HepG2 (cell line): Measurements from ENCODE around the gene ZNRF3. TPM values are rescaled to one million over a fixed set of nuclear protein-coding genes. Genes with fewer than 3 reads are reported as not detected.

Experiments
- ATF2 ChIP-seq: sonication (generic); formaldehyde crosslinking; IDR thresholded peaks from 2 replicates; pipeline ENCODE4 v1.4.0; 2020; ENCODE audit warnings: missing genetic modification reagents
- GABPB1 ChIP-seq: IDR thresholded peaks from 2 replicates; pipeline ENCODE4 v1.6.1; 2016; ENCODE audit warnings: mild to moderate bottlenecking, missing genetic modification reagents, moderate library complexity, missing compliant biosample characterization
- HMGA1 ChIP-seq: sonication (generic); formaldehyde crosslinking; conservative IDR thresholded peaks from 2 replicates; pipeline ENCODE4 v1.4.0; 2020; ENCODE audit warnings: missing genetic modification reagents
- JUN ChIP-seq: sonication (generic); formaldehyde crosslinking; IDR thresholded peaks from 2 replicates; pipeline ENCODE4 v1.4.0; 2020; ENCODE audit warnings: mild to moderate bottlenecking, missing genetic modification reagents
- KDM6A ChIP-seq: IDR thresholded peaks from 2 replicates; pipeline ENCODE4 v1.6.1; 2016; ENCODE audit warnings: low read depth
- NAIF1 ChIP-seq: sonication (generic); formaldehyde crosslinking; IDR thresholded peaks from 2 replicates; pipeline ENCODE4 v1.5.0; 2020; ENCODE audit warnings: mild to moderate bottlenecking, missing genetic modification reagents, borderline replicate concordance
- PHF5A ChIP-seq: IDR thresholded peaks from one replicate; pipeline ENCODE4 v1.6.1; 2018; ENCODE audit warnings: low read depth, missing genetic modification reagents; ENCODE audit not compliant: unreplicated experiment
- TRAFD1 ChIP-seq: sonication (generic); formaldehyde crosslinking; IDR thresholded peaks from 2 replicates; pipeline ENCODE4 v1.5.1; 2020; ENCODE audit warnings: missing genetic modification reagents, mild to moderate bottlenecking, borderline replicate concordance
- ZMYM2 ChIP-seq: sonication (generic); formaldehyde crosslinking; IDR thresholded peaks from 2 replicates; pipeline ENCODE4 v1.8.0; 2022; ENCODE audit warnings: mild to moderate bottlenecking, missing genetic modification reagents
- ZNF232 ChIP-seq: sonication (generic); formaldehyde crosslinking; IDR thresholded peaks from 2 replicates; pipeline ENCODE4 v1.4.0; 2020; ENCODE audit warnings: missing genetic modification reagents, borderline replicate concordance
- ZNF30 ChIP-seq: sonication (generic); formaldehyde crosslinking; IDR thresholded peaks from 2 replicates; pipeline ENCODE4 v1.5.0; 2020; ENCODE audit warnings: mild to moderate bottlenecking, missing genetic modification reagents
- ZNF329 ChIP-seq: sonication (generic); formaldehyde crosslinking; IDR thresholded peaks from 2 replicates; pipeline ENCODE4 v1.9.0; 2021; ENCODE audit warnings: low read depth, mild to moderate bottlenecking, missing genetic modification reagents
- ZNF451 ChIP-seq: sonication (generic); formaldehyde crosslinking; IDR thresholded peaks from 2 replicates; pipeline ENCODE4 v1.5.0; 2020; ENCODE audit warnings: mild to moderate bottlenecking, missing genetic modification reagents
- ZNF777 ChIP-seq: sonication (generic); formaldehyde crosslinking; IDR thresholded peaks from 2 replicates; pipeline ENCODE4 v1.4.0; 2020; ENCODE audit warnings: missing genetic modification reagents
- polyA plus RNA-seq, 8 experiments: library from polyadenylated mRNA; depleted of rRNA in 3 of 8; stranded (reverse) in 7 of 8; unstranded in 1 of 8; fragments of >200 nt; fragmentation: Illumina TruSeq in 4 of 8; extraction: Trizol in 4 of 8; gene quantifications; 2 replicates each; pipeline versions ENCODE4 v1.2.1 to v1.2.3, GENCODE V29; 2011 to 2016; ENCODE audit warnings: low read depth in 4 of 8, missing spikeins in 1 of 8, mixed read lengths in 1 of 8; ENCODE audit not compliant: insufficient read depth in 1 of 8
- total RNA-seq, 5 experiments: library from RNA; depleted of rRNA; stranded (reverse); fragments of >200 nt; fragmentation: Illumina TruSeq; extraction: Trizol; gene quantifications; 2 replicates each; pipeline ENCODE4 v1.2.3, GENCODE V29; 2016; ENCODE audit warnings: low read depth in 1 of 5
- TF ChIP-seq, protein P1 (sequence below): sonication (generic); formaldehyde crosslinking; IDR thresholded peaks from 2 replicates; pipeline ENCODE4 v1.4.0; 2020; ENCODE audit warnings: low read depth, missing genetic modification reagents
- TF ChIP-seq, protein P2 (sequence below): sonication (generic); formaldehyde crosslinking; IDR thresholded peaks from 2 replicates; pipeline ENCODE4 v1.4.0; 2020; ENCODE audit warnings: missing genetic modification reagents
- TF ChIP-seq, protein P3 (sequence below): sonication (generic); formaldehyde crosslinking; IDR thresholded peaks from 2 replicates; pipeline ENCODE4 v1.5.0; 2020; ENCODE audit warnings: missing genetic modification reagents
- TF ChIP-seq, protein P4 (sequence below): sonication (generic); formaldehyde crosslinking; IDR thresholded peaks from 2 replicates; pipeline ENCODE4 v1.4.0; 2020; ENCODE audit warnings: missing genetic modification reagents, borderline replicate concordance

Gene ZNRF3
- total and polyA plus RNA-seq, 2 of the 13 experiments (the other 11 are each of a cell fraction or from before 2014, with no cell fraction given): 20.3 to 36.7 TPM

- TF ChIP-seq, protein P1, sequence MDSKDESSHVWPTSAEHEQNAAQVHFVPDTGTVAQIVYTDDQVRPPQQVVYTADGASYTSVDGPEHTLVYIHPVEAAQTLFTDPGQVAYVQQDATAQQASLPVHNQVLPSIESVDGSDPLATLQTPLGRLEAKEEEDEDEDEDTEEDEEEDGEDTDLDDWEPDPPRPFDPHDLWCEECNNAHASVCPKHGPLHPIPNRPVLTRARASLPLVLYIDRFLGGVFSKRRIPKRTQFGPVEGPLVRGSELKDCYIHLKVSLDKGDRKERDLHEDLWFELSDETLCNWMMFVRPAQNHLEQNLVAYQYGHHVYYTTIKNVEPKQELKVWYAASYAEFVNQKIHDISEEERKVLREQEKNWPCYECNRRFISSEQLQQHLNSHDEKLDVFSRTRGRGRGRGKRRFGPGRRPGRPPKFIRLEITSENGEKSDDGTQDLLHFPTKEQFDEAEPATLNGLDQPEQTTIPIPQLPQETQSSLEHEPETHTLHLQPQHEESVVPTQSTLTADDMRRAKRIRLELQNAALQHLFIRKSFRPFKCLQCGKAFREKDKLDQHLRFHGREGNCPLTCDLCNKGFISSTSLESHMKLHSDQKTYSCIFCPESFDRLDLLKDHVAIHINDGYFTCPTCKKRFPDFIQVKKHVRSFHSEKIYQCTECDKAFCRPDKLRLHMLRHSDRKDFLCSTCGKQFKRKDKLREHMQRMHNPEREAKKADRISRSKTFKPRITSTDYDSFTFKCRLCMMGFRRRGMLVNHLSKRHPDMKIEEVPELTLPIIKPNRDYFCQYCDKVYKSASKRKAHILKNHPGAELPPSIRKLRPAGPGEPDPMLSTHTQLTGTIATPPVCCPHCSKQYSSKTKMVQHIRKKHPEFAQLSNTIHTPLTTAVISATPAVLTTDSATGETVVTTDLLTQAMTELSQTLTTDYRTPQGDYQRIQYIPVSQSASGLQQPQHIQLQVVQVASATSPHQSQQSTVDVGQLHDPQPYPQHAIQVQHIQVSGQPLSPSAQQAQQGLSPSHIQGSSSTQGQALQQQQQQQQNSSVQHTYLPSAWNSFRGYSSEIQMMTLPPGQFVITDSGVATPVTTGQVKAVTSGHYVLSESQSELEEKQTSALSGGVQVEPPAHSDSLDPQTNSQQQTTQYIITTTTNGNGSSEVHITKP: peak; percentile 96
- TF ChIP-seq NAIF1 (no peak), GABPB1 (CRISPR knock-in tag) (peak; percentile 65; the same call in 1 of the 2 replicates), ZNF451 (CRISPR knock-in tag) (no peak), ATF2 (peak; percentile 92), ZNF232 (CRISPR knock-in tag) (0 out of 2 replicates have a peak, but pooled peaks have one; percentile 57), ZMYM2 (CRISPR knock-in tag) (no peak), TRAFD1 (CRISPR knock-in tag) (no peak; the same call in 1 of the 2 replicates), ZNF777 (CRISPR knock-in tag) (no peak), PHF5A (no peak), ZNF30 (CRISPR knock-in tag) (no peak), ZNF329 (no peak), JUN (peak; percentile 54; the same call in 1 of the 2 replicates), KDM6A (CRISPR knock-in tag) (no peak; the same call in 1 of the 2 replicates), HMGA1 (no peak)
- TF ChIP-seq, protein P2, sequence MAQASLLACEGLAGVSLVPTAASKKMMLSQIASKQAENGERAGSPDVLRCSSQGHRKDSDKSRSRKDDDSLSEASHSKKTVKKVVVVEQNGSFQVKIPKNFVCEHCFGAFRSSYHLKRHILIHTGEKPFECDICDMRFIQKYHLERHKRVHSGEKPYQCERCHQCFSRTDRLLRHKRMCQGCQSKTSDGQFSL (CRISPR knock-in tag): no peak
- TF ChIP-seq, protein P3, sequence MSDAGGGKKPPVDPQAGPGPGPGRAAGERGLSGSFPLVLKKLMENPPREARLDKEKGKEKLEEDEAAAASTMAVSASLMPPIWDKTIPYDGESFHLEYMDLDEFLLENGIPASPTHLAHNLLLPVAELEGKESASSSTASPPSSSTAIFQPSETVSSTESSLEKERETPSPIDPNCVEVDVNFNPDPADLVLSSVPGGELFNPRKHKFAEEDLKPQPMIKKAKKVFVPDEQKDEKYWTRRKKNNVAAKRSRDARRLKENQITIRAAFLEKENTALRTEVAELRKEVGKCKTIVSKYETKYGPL: peak; percentile 78; the same call in 1 of the 2 replicates
- TF ChIP-seq, protein P4, sequence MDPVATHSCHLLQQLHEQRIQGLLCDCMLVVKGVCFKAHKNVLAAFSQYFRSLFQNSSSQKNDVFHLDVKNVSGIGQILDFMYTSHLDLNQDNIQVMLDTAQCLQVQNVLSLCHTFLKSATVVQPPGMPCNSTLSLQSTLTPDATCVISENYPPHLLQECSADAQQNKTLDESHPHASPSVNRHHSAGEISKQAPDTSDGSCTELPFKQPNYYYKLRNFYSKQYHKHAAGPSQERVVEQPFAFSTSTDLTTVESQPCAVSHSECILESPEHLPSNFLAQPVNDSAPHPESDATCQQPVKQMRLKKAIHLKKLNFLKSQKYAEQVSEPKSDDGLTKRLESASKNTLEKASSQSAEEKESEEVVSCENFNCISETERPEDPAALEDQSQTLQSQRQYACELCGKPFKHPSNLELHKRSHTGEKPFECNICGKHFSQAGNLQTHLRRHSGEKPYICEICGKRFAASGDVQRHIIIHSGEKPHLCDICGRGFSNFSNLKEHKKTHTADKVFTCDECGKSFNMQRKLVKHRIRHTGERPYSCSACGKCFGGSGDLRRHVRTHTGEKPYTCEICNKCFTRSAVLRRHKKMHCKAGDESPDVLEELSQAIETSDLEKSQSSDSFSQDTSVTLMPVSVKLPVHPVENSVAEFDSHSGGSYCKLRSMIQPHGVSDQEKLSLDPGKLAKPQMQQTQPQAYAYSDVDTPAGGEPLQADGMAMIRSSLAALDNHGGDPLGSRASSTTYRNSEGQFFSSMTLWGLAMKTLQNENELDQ (CRISPR knock-in tag): no peak
Measured at GRCh38 chr22:28923826-28924732, 40.7 kb downstream of the ZNRF3 start (continued).
